Erythroblast (primary cell): ENCODE data around the gene PCBP2.

Source experiments
- DNase-seq, 2 experiments: peaks; one replicate each; lab custom pipeline; 2025; lab: John Stamatoyannopoulos, UW
- GATA1 ChIP-seq: IDR thresholded peaks from 2 replicates; pipeline ENCODE4 v1.6.1; 2011; ENCODE audit warnings: low read depth, mild to moderate bottlenecking, control low read depth, low read length, moderate library complexity
- POLR2A ChIP-seq: IDR thresholded peaks from 2 replicates; pipeline ENCODE4 v1.6.1; 2011; ENCODE audit warnings: mild to moderate bottlenecking, low read length

PCBP2 gene

DNA sequence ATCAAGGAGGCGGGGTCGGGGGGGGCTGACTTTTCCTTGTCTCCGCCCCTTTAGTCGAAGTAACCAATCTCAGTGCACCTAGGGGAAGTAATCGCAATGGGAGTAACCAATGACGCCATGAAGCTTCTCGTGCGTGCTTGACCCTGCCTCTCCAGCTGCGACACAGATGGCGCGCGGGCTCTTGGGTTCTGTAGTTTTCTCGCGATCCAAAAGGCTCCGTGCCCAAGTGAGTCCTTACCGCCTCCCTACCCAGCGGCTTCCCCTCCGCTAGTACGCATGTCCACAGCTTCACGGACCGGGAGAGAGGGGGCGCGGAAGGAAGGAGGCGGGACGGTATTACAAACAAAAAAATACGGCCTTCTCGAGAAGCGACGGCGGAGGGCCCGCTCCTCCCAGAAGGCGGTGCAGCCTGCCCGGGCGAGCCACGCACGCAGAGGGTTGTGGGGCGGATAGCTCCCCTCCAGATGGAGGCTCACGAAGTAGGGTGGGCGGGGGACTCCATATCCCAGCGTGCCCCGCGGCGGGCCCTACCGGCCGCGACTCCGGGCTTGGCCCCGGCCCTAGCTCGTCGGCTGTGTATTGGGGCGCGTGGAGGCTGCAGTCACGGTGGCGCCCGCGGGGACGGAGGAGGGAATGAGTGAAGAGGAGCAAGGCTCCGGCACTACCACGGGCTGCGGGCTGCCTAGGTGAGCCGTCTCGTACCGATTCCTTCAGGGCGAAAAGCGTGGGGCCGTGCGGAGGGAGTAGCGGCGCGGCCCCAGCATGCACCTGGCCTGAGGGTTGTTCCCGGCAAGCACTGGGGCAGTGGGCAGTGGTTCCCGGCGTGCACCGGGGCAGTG lies 49.1 kb downstream of the PCBP2 start, which contains the start of gene TARBP2:
TARBP2 (plus strand) TSS at position 508 of the 839 bp plus-strand sequence; CDS start at position 634, 126 bp downstream.
- TF ChIP-seq GATA1 (no peak), POLR2A (peak; percentile 70)
- DNase-seq = peak; percentile 99

DNA sequence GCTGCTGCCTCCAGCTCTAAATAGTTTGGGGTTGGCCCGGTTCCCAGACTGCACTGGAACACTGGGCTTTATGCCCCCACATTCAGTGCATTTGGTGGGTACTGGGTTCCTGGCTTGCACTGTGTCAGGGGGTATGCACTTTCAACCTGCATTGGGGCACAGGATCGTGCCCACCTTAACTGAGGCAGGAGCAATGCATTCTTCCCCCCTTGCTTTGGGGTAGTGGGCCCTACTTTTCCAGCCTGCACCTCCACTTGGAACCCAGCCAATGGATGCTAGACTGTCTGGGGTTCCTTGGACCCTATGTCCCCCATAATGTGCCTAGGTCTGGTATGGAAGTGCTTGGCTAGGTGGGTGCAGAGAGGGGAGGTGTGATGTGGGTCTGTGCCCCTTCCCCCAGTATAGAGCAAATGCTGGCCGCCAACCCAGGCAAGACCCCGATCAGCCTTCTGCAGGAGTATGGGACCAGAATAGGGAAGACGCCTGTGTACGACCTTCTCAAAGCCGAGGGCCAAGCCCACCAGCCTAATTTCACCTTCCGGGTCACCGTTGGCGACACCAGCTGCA lies 49.8 kb downstream of the PCBP2 start:
- TF ChIP-seq GATA1 = no peak
- TF ChIP-seq POLR2A = no peak
- no peak for DNase-seq

DNA sequence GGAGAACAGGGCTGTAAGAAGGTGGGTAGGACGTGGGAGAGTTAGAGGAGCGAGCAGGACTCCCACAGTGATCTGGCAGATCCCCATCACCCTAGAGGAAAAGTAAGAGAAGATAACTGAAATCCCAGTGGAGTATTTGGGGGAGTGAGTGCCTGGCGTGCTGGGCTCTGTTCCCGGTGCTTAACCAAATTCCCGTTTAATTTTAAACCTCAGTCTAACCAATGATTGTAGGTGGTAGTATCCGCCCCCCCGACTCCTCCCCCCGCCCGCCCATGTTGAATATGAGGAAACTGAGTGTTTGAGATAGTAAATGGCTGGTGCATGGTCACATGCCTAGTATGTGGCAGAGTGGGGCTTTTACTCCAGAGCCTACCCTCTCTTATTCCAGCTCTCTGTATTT lies 50.4 kb downstream of the PCBP2 start:
- no peak for TF ChIP-seq POLR2A
- no peak for TF ChIP-seq GATA1
- no peak for DNase-seq

DNA sequence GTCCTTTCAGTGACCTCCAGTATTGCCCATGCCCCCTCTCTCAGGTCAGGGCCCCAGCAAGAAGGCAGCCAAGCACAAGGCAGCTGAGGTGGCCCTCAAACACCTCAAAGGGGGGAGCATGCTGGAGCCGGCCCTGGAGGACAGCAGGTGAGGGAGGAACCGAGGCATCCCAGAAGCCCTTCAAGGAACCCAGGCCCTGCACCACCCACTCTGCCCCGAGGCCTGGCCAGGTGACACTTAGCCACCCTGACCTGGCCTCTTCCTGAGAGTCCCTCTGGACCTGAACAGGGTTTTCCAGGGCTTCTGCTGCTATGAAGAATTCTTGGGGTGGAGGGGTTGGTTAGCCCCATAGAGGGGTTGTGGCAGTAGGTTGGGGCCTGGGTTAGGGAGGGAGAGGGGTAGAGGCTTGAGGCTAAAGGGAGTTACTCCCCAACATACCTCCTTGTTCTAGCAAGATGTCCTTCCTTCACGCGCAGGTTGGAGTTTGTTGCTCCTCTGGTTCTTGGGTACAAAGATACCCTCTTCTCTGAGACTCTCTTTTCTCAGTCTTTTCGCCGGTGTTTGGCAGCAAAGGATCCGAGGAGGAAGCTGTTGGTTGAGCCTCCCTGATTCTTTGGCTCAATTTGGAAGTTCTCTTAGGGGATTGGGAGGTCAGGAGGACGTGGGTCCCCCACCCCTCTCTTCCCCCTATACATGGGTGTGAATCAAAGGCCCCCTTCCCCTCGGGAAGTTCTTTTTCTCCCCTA lies 51.3 kb downstream of the PCBP2 start:
- TF ChIP-seq POLR2A = no peak
- no peak for TF ChIP-seq GATA1
- no peak for DNase-seq

DNA sequence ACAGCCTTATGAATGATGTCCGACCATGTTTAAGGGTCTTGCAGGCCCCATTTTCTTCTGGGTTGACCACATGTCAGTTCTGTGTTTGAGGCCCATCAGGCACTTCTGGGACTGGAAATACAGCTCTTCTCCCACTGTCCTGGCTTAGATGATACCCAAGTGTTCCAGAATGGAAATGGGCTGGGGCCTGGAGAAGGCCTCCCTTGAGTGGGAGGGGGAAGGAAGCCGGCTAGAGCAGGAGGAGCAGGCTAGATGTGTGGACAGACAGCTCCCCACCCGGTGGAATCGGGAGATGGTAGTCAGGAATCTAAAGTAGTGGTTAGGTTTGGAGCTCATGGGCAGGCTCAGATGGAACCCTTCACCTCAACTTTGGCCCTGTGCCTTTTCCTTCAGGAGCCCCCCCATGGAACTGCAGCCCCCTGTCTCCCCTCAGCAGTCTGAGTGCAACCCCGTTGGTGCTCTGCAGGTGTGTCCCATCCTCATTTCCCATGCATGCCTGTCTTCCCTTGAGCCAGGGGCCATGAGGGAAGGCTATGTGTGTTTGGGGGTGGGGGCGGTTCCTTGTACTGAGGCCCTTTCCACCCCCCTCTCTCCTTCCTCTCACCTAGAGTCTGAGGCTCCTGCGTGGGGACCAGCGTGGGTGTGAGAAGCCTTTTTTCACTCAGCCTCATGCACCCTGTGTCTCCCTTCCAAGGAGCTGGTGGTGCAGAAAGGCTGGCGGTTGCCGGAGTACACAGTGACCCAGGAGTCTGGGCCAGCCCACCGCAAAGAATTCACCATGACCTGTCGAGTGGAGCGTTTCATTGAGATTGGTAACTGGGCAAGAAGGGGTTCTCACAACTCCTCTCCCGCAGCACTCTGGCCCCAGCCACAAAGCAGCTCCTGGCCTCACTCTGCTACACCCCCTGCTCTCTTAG lies 52.4 kb downstream of the PCBP2 start:
- DNase-seq = no peak
- no peak for TF ChIP-seq POLR2A
- no peak for TF ChIP-seq GATA1

DNA sequence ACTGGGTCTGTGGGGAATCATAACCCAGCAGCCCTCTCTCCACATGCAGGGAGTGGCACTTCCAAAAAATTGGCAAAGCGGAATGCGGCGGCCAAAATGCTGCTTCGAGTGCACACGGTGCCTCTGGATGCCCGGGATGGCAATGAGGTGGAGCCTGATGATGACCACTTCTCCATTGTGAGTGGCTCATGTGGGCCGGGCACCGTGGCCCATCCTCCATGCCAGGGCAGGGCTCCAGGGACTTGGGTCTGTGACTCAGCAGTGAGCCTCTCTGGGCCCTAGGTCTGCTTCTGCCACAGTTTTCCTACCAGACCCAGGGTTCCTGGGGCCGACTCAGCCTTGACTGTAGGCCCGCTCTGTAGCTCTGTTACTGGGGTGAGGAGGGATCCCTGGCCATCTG lies 53.2 kb downstream of the PCBP2 start:
- TF ChIP-seq POLR2A (no peak), GATA1 (no peak)
- no peak for DNase-seq

DNA sequence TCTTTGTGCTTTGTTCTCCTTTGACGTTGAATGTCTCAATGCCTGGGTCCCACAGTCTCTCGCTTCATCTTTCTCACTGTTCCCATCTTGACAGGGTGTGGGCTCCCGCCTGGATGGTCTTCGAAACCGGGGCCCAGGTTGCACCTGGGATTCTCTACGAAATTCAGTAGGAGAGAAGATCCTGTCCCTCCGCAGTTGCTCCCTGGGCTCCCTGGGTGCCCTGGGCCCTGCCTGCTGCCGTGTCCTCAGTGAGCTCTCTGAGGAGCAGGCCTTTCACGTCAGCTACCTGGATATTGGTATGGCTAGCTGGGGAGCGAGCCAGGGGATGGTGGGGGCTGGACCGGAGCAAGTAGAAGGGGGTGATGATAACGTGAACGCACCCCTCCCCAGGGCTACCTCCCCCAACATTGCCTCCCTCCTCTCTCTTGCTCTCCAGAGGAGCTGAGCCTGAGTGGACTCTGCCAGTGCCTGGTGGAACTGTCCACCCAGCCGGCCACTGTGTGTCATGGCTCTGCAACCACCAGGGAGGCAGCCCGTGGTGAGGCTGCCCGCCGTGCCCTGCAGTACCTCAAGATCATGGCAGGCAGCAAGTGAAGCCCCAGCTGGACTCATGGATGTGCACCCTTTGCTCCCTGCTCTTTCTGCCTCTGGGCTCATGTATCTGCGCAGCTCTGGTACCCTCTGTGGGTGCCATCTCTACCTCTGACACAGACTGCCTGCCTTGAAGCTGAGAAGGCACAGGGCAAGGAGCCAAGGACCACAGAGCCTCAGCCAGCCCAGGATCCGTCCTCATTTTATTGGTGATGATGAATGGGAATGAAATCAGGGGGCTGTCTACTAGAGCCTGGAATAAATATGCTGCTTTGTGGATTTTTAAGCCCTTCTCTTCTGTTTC lies 53.9 kb downstream of the PCBP2 start:
- no peak for DNase-seq
- no peak for TF ChIP-seq POLR2A
- TF ChIP-seq GATA1 = no peak

DNA sequence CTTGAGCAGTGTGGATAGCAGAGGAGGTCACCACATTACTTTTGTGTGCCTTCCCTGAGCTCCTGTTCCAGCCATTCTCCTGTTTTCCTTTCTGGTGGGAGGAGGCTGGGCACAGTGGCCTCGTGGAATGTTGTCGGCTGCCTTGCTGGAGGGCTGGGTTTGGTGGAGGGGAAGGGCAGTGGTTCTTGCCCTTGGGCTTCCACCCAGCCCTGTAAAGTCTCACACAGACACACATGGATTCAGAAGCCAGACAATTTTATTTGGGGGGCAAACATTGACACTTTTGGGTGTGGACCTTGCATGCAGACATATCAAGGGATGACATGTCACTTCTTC lies 54.5 kb downstream of the PCBP2 start:
- DNase-seq = no peak
- TF ChIP-seq GATA1 (no peak), POLR2A (no peak)

DNA sequence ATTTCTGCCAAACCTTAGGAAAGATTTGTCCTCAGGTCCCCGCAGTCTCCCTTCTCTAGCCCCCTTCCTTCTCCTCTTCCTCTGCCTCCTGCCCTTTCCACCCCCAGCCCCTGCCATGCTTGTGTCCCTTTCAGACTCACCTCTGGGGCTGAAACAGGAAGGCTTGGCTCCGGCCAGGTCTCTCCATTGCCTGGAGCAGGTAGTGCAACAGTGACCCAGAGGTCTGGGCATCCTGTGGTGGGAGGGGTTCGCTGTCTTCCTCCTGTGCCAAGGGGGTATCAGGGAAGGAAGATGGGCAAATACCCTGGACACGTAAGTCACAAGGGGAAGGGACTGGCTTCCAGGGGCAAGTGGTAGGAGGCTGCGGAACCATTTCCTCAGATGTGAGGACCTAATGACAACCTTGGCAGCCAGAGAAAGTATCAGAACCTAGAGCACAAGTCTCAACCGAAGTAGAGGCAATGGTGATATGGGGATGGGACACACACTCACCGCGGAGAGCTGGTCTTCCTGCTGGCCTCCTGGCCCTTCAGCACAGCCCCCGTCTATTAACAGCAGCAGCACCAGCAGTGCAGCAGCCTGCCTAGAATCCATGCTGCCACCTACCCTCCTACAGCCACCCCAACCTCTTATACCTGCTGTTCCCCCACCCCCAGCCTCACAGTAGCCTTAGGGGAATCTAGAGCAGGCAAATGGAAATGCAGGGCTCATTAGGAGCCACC lies 55.1 kb downstream of the PCBP2 start, which contains the start of gene NPFF:
NPFF (minus strand) TSS at position 604 of the 722 bp plus-strand sequence; CDS start at position 594, 10 bp downstream.
- DNase-seq = no peak

DNA sequence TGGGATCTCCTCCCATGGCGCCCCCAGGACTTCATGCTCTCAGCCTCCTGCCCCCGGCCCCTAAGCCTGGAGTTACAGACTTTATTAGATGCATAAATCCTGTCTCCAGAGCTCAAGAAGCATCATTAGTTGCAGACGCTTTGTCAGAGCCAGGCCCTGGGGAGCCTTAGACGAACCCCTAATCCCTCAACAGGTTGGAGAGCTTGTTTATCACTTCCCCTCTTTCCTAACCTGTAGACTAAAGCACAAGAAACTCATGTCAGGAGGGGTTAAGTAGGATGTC lies 55.6 kb downstream of the PCBP2 start:
- DNase-seq = no peak
- no peak for TF ChIP-seq POLR2A
- TF ChIP-seq GATA1 = no peak

More for the DNA sequence above, 55.1 kb downstream of the PCBP2 start, which contains the start of gene NPFF:
- no peak for TF ChIP-seq GATA1
- TF ChIP-seq POLR2A = no peak

DNA sequence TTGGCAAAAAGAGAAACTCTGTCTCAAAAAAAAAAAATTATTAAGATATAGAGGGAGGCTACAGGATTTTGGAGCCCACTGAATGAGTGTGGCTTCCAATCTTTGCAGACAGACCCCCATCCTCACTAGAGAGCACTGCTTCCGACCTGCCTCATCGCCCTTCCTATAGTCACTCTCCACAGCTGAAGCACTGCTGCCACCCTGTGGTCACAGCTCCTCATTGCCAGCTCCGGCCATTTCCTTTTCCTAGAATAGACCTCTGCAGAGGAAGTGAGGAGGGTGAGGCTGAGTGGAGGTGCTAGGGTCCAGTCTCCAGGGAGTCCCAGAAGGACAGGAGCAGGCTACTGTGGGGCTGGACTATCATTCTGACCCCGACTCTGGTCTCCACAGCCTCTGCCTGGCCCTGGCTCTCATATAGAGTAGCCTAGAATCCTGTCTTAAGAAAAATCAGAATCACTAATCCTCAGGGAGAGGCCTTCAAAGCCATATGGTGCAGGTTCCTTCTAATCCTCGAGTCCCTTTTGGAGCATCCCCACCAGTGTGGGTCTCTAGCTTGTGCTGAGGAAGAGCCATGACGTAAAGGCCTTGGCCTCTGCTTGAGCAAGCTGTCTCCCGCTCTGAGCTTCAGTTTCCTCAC lies 56.8 kb downstream of the PCBP2 start:
- TF ChIP-seq POLR2A = no peak
- no peak for TF ChIP-seq GATA1
- DNase-seq = peak; percentile 76 to 88
